ENCODE measurements around the gene FGD5.

GRCh38 chr3:14867936-14868570 is 49.3 kb downstream of the FGD5 start:
- TF ChIP-seq CTCF (IDR thresholded peaks at IDR 0.05), result no peak
- TF ChIP-seq POLR2A (IDR thresholded peaks at IDR 0.05), result no peak
